CD14-positive monocyte (primary cell): ENCODE data around the gene EFEMP2. TPM values are rescaled to one million over a fixed set of nuclear protein-coding genes. Genes with fewer than 3 reads are reported as not detected.

Experiments
- DNase-seq, 3 donors: peaks; one replicate each; pipeline ENCODE4 v3.0.0-alpha.2; 2011 to 2022
- H2AFZ ChIP-seq: 2 replicates; pipeline ENCODE4 v1.6.0; 2012; ENCODE audit warnings: mild to moderate bottlenecking, low read depth, low read length, inconsistent platforms; ENCODE audit not compliant: insufficient read depth, poor library complexity, severe bottlenecking
- H3K27ac ChIP-seq, 2 donors: 1 replicate in 1 of 2; 2 replicates in 1 of 2; pipeline ENCODE4 v1.5.1; 2012 to 2013; ENCODE audit warnings: low read length in 2 of 2, control low read depth in 1 of 2, inconsistent platforms in 1 of 2, low read depth in 1 of 2, mild to moderate bottlenecking in 1 of 2
- H3K27me3 ChIP-seq, 2 donors: one replicate each; pipeline versions ENCODE4 v1.6.0 to v1.6.1; 2011 to 2013; ENCODE audit warnings: low read length in 2 of 2; ENCODE audit not compliant: control insufficient read depth in 2 of 2, insufficient read depth in 2 of 2
- H3K36me3 ChIP-seq, 2 donors: replicated peaks in 1 of 2; 1 replicate in 1 of 2; 2 replicates in 1 of 2; pipeline versions ENCODE4 v1.5.1 to v1.6.1; 2012 to 2013; ENCODE audit warnings: low read length in 2 of 2, control low read depth in 1 of 2, inconsistent platforms in 1 of 2, mild to moderate bottlenecking in 1 of 2; ENCODE audit not compliant: insufficient read depth in 2 of 2, control insufficient read depth in 1 of 2
- H3K4me1 ChIP-seq, 2 donors: 1 replicate in 1 of 2; 2 replicates in 1 of 2; pipeline versions ENCODE4 v1.5.1 to v1.6.1; 2012 to 2013; ENCODE audit warnings: low read length in 2 of 2, control low read depth in 1 of 2, inconsistent platforms in 1 of 2, mild to moderate bottlenecking in 1 of 2, moderate library complexity in 1 of 2; ENCODE audit not compliant: insufficient read depth in 2 of 2, control insufficient read depth in 1 of 2
- H3K4me2 ChIP-seq: replicated peaks from 2 replicates; pipeline ENCODE3; 2012; ENCODE audit warnings: low read length, moderate library complexity, mild to moderate bottlenecking; ENCODE audit not compliant: poor library complexity, severe bottlenecking; ENCODE audit errors: extremely low read depth
- H3K4me3 ChIP-seq, 3 experiments: fragments of 200-600 bp in 1 of 3; sonication (generic) in 1 of 3; replicated peaks in 1 of 3; 1 replicate in 2 of 3; 2 replicates in 1 of 3; pipeline ENCODE4 v1.5.1; 2011 to 2013; ENCODE audit warnings: low read length in 3 of 3, mild to moderate bottlenecking in 3 of 3, control low read depth in 2 of 3, low read depth in 2 of 3, inconsistent platforms in 1 of 3, moderate library complexity in 1 of 3
- H3K79me2 ChIP-seq: 2 replicates; pipeline ENCODE4 v1.6.0; 2012; ENCODE audit warnings: mild to moderate bottlenecking, control low read depth, inconsistent platforms, low read length, moderate library complexity; ENCODE audit not compliant: insufficient read depth
- H3K9ac ChIP-seq: 2 replicates; pipeline ENCODE4 v1.6.0; 2017; ENCODE audit warnings: low read length, mild to moderate bottlenecking; ENCODE audit not compliant: insufficient read depth, poor library complexity, severe bottlenecking
- H3K9me3 ChIP-seq, 2 donors: replicated peaks in 1 of 2; 1 replicate in 1 of 2; 2 replicates in 1 of 2; pipeline versions ENCODE4 v1.5.1 to v1.6.1; 2012 to 2013; ENCODE audit warnings: low read length in 2 of 2, control low read depth in 1 of 2; ENCODE audit not compliant: control insufficient read depth in 1 of 2, insufficient read depth in 1 of 2
- H4K20me1 ChIP-seq: 2 replicates; pipeline ENCODE4 v1.6.0; 2012; ENCODE audit warnings: mild to moderate bottlenecking, low read length, control low read depth, moderate library complexity; ENCODE audit not compliant: insufficient read depth
- H3K27ac Mint-ChIP-seq, 7 donors: one replicate each; pipeline ENCODE4 v1.8.0; 2020; ENCODE audit warnings: mild to moderate bottlenecking in 7 of 7, mixed read lengths in 7 of 7, moderate library complexity in 6 of 7, inconsistent platforms in 2 of 7
- H3K27me3 Mint-ChIP-seq, 3 donors: one replicate each; pipeline ENCODE4 v1.8.0; 2021 to 2022; ENCODE audit warnings: low read depth in 3 of 3, mild to moderate bottlenecking in 3 of 3, mixed read lengths in 3 of 3, moderate library complexity in 3 of 3, inconsistent platforms in 1 of 3
- H3K36me3 Mint-ChIP-seq, 2 donors: one replicate each; pipeline ENCODE4 v1.8.0; 2020; ENCODE audit warnings: mixed read lengths in 2 of 2, inconsistent platforms in 1 of 2, mild to moderate bottlenecking in 1 of 2
- H3K4me1 Mint-ChIP-seq: one replicate; pipeline ENCODE4 v1.8.0; 2020; ENCODE audit warnings: mild to moderate bottlenecking, mixed read lengths
- H3K4me3 Mint-ChIP-seq, 2 donors: one replicate each; pipeline ENCODE4 v1.8.0; 2020; ENCODE audit warnings: mild to moderate bottlenecking in 2 of 2, mixed read lengths in 2 of 2, moderate library complexity in 1 of 2
- H3K9me3 Mint-ChIP-seq, 7 donors: one replicate each; pipeline ENCODE4 v1.8.0; 2020 to 2022; ENCODE audit warnings: mixed read lengths in 7 of 7, mild to moderate bottlenecking in 6 of 7, moderate library complexity in 6 of 7, inconsistent platforms in 2 of 7
- WGBS: methylation state at CpG from one replicate; pipeline ENCODE4 v1.1.5; 2013; ENCODE audit warnings: missing lambda C conversion rate; ENCODE audit not compliant: insufficient coverage; 5-methylcytosine and 5-hydroxymethylcytosine counted together
- intact Hi-C, 2 donors: fragments of 100-400 bp; cut with micrococcal nuclease; formaldehyde crosslinking; loops; one replicate each; pipeline versions ENCODE4 v1.15.0 to v1.15.1; 2023
- polyA plus RNA-seq, 3 donors: library from polyadenylated mRNA; depleted of rRNA in 1 of 3; unstranded in 2 of 3; stranded (reverse) in 1 of 3; fragments of 300-500 nt in 2 of 3; fragments of >200 nt in 1 of 3; fragmentation: Illumina TruSeq in 2 of 3; gene quantifications; 1 replicate in 2 of 3; 2 replicates in 1 of 3; pipeline ENCODE4 v1.2.3, GENCODE V29; 2012 to 2021
- TF ChIP-seq, protein P1 (sequence below): fragments of 200-600 bp; IDR thresholded peaks from one replicate; pipeline ENCODE4 v1.8.0; 2022; ENCODE audit warnings: antibody characterized with exemption, mild to moderate bottlenecking

Gene EFEMP2
- polyA plus RNA-seq, 3 donors: 0.44 to 14.7 TPM; not detected in 1

DNA sequence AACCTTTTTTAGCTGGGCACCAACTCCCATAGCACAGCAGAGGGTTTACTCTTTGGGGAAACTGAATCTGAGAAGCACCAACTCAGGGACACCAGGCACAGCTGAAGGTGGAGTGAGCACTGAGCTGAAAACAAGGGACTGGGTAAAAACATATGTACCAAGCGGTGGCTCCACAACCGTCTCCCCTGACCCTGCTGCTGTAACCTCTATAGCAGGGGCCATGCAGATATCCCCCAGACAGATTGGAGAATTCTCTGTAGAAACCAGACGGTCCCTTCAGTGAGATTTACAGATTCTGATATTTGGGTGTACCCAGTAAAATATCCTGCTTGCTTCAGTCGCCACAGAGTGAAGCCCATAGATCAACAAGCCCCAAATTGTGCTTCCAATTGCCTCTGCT, 43.1 kb downstream of the EFEMP2 start:
- TF ChIP-seq, protein P1, sequence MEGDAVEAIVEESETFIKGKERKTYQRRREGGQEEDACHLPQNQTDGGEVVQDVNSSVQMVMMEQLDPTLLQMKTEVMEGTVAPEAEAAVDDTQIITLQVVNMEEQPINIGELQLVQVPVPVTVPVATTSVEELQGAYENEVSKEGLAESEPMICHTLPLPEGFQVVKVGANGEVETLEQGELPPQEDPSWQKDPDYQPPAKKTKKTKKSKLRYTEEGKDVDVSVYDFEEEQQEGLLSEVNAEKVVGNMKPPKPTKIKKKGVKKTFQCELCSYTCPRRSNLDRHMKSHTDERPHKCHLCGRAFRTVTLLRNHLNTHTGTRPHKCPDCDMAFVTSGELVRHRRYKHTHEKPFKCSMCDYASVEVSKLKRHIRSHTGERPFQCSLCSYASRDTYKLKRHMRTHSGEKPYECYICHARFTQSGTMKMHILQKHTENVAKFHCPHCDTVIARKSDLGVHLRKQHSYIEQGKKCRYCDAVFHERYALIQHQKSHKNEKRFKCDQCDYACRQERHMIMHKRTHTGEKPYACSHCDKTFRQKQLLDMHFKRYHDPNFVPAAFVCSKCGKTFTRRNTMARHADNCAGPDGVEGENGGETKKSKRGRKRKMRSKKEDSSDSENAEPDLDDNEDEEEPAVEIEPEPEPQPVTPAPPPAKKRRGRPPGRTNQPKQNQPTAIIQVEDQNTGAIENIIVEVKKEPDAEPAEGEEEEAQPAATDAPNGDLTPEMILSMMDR: no peak
- Mint-ChIP-seq H3K27ac (no peak overlapping the region), H3K36me3 (no peaks in the 10 kb centered on the region), H3K27me3 (peaks cover 12 to 19% (median 16%) of the 10 kb centered on the region in 3 donors), H3K9me3 (peaks cover 0 to 7% (median 1%) of the 10 kb centered on the region in 7 donors), H3K4me3 (no peak overlapping the region), H3K4me1 (peaks cover 20% of the 10 kb centered on the region)
- intact Hi-C loops: no loop called here
- no peaks in the 10 kb centered on the region for H4K20me1 ChIP-seq
- 86% methylated on average over 1 of the region's 4 CpGs for WGBS
- H3K79me2 ChIP-seq: no peaks in the 10 kb centered on the region
- H3K4me3 ChIP-seq: no peak overlapping the region
- H3K4me1 ChIP-seq: peaks cover 17 to 18% of the 10 kb centered on the region in 2 donors
- no peak overlapping the region for H2AFZ ChIP-seq
- H3K9ac ChIP-seq: no peak overlapping the region
- no peaks in the 10 kb centered on the region for H3K36me3 ChIP-seq
- H3K27me3 ChIP-seq: peaks cover 2 to 5% of the 10 kb centered on the region in 2 donors
- no peak overlapping the region for H3K4me2 ChIP-seq
- no peaks in the 10 kb centered on the region for H3K9me3 ChIP-seq
- H3K27ac ChIP-seq: no peak overlapping the region
- DNase-seq: no peak

DNA sequence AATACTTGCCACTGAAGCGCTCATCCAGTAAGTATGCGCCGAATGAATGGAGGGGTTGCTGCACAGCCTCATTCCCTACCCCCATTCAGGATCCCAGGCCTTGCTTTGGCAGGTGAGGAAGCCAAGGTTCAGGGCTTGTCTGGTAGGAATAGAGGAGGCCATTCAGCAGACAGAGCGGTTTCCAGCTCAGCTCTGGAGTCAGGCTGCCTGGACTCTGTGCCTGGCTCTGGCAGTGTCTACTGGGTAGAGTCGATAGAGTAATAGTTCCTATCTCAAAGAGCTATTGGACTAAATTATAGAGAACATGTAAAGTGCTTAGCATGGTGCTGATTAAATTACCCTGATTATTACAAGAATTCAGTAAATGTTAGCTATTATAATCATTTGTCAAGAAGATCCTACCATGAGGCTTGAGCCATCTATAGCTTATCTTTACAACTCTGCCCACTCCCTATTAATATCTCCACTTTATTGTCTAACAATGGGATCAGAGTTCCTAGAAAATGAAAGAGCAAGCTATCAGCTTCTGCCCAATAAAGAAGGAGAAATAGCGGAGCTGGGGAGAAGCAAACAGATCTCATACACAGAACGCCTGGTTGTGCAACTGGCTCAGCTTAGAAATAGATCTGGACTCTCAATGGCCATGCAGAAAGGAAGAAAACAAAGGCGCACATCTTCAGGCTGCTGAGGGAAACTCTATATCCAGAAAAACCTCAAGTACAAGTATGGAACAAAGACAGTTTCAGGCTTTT, 45.4 kb downstream of the EFEMP2 start:
- intact Hi-C loops: no loop called here
- Histone ChIP-seq H3K79me2 (no peaks in the 10 kb centered on the region), H3K36me3 (no peaks in the 10 kb centered on the region), H2AFZ (peak overlapping the region; percentile 11), H3K9me3 (no peaks in the 10 kb centered on the region), H3K4me2 (no peak overlapping the region), H3K9ac (no peak overlapping the region), H3K4me3 (no peak overlapping the region), H3K27me3 (peaks cover 2 to 3% of the 10 kb centered on the region in 2 donors), H3K27ac (no peak overlapping the region), H4K20me1 (no peaks in the 10 kb centered on the region), H3K4me1 (peaks cover 0 to 3% of the 10 kb centered on the region in 2 donors)
- Mint-ChIP-seq H3K4me3 (no peak overlapping the region), H3K4me1 (peaks cover 13% of the 10 kb centered on the region), H3K36me3 (no peaks in the 10 kb centered on the region), H3K27me3 (peaks cover 4 to 11% (median 10%) of the 10 kb centered on the region in 3 donors), H3K27ac (no peak overlapping the region), H3K9me3 (peaks cover 0 to 2% (median 0%) of the 10 kb centered on the region in 7 donors)
- DNase-seq: no peak
- TF ChIP-seq, protein P1: no peak
- WGBS: 87% methylated on average over 3 of the region's 8 CpGs
